Stimulated activated CD4-positive, alpha-beta T cell treated with anti-CD3 and anti-CD28 coated beads, Interleukin-12 subunit alpha, Interleukin-12 subunit beta, amount 100 ng/mL, for 4 hours (primary cell): ENCODE measurements around the gene TGFA.
"Not testable (repeated sequence)": the region's sequence is repeated elsewhere in the genome, so short reads cannot be mapped to it uniquely, and the experiment has no call there.

Experiments used
- DNase-seq: peaks from one replicate; pipeline ENCODE4 v3.0.0-alpha.2; 2020

Gene TGFA

GRCh38 chr2:70496819-70497218 is 56.8 kb downstream of the TGFA start:
- DNase-seq: no peak

- no peak for DNase-seq
Observed at GRCh38 chr2:70494293-70494886, 59.2 kb downstream of the TGFA start.

- DNase-seq: no peak
Observed at GRCh38 chr2:70490381-70490780, 63.2 kb downstream of the TGFA start.

GRCh38 chr2:70489165-70489564 is 64.5 kb downstream of the TGFA start:
- DNase-seq: no peak

GRCh38 chr2:70484086-70484485 is 69.5 kb downstream of the TGFA start:
- DNase-seq: no peak

GRCh38 chr2:70482401-70482800 is 71.2 kb downstream of the TGFA start:
- DNase-seq: no peak

- DNase-seq: no peak
Observed at GRCh38 chr2:70480468-70480867, 73.2 kb downstream of the TGFA start.

- no peak for DNase-seq
Observed at GRCh38 chr2:70479816-70480215, 73.8 kb downstream of the TGFA start.

GRCh38 chr2:70477441-70477844 is 76.2 kb downstream of the TGFA start:
- no peak for DNase-seq

- DNase-seq: no peak
Observed at GRCh38 chr2:70475266-70475665, 78.4 kb downstream of the TGFA start.

GRCh38 chr2:70474256-70474848 is 79.3 kb downstream of the TGFA start:
- no peak for DNase-seq

- DNase-seq: no peak
Observed at GRCh38 chr2:70473101-70473722, 80.4 kb downstream of the TGFA start.

- DNase-seq: no peak
Observed at GRCh38 chr2:70472221-70472890, 81.3 kb downstream of the TGFA start.

GRCh38 chr2:70471129-70471528 is 82.5 kb downstream of the TGFA start:
- no peak for DNase-seq

GRCh38 chr2:70469961-70470360 is 83.7 kb downstream of the TGFA start:
- DNase-seq: no peak

- no peak for DNase-seq
Observed at GRCh38 chr2:70469435-70469834, 84.2 kb downstream of the TGFA start.

- DNase-seq: no peak
Observed at GRCh38 chr2:70468878-70469277, 84.7 kb downstream of the TGFA start.

- DNase-seq: no peak
Observed at GRCh38 chr2:70467831-70468779, 85.5 kb downstream of the TGFA start.

GRCh38 chr2:70467237-70467636 is 86.4 kb downstream of the TGFA start:
- DNase-seq: no peak

- DNase-seq: not testable (repeated sequence)
Observed at GRCh38 chr2:70466647-70467046, 87.0 kb downstream of the TGFA start.

- no peak for DNase-seq
Observed at GRCh38 chr2:70463997-70464396, 89.6 kb downstream of the TGFA start.

- no peak for DNase-seq
Observed at GRCh38 chr2:70463581-70463980, 90.0 kb downstream of the TGFA start.
